Activated naive CD4-positive, alpha-beta T cell treated with anti-CD3 and anti-CD28 coated beads for 36 hours (primary cell): ENCODE measurements around the gene ISM2. TPM values are rescaled to one million over a fixed set of nuclear protein-coding genes. Genes with fewer than 3 reads are reported as not detected.

Experiments
- CTCF ChIA-PET: fragments of 350-600 bp; sonication (Branson Sonifier 250); formaldehyde crosslinking; loops from one replicate; lab custom pipeline; 2021; ENCODE audit warnings: antibody characterized with exemption; lab: Charles Lee
- DNase-seq: peaks from one replicate; pipeline ENCODE4 v3.0.0-alpha.2; 2020
- H3K27ac Mint-ChIP-seq: one replicate; pipeline ENCODE4 v1.8.0; 2021; ENCODE audit warnings: mild to moderate bottlenecking, mixed read lengths
- H3K27me3 Mint-ChIP-seq: one replicate; pipeline ENCODE4 v1.8.0; 2021; ENCODE audit warnings: low read depth, mixed read lengths
- H3K36me3 Mint-ChIP-seq: one replicate; pipeline ENCODE4 v1.8.0; 2021; ENCODE audit warnings: low read depth, mixed read lengths
- H3K4me1 Mint-ChIP-seq: one replicate; pipeline ENCODE4 v1.8.0; 2021; ENCODE audit warnings: low read depth, mixed read lengths
- H3K4me3 Mint-ChIP-seq: one replicate; pipeline ENCODE4 v1.8.0; 2021; ENCODE audit warnings: mild to moderate bottlenecking, moderate library complexity, mixed read lengths
- H3K9me3 Mint-ChIP-seq: one replicate; pipeline ENCODE4 v1.8.0; 2021; ENCODE audit warnings: mixed read lengths
- intact Hi-C: fragments of 100-400 bp; cut with micrococcal nuclease; formaldehyde crosslinking; loops from one replicate; pipeline ENCODE4 v1.15.1; 2023
- total RNA-seq, 2 experiments: library from RNA; stranded (reverse); gene quantifications; one replicate each; pipeline ENCODE4 v1.2.3, GENCODE V29; 2021

Gene ISM2
- total RNA-seq, 2 experiments from 2014 or later = not detected

- Mint-ChIP-seq H3K36me3 (no peaks in the 10 kb centered on the region), H3K4me3 (no peak overlapping the region), H3K27ac (no peak overlapping the region), H3K27me3 (no peaks in the 10 kb centered on the region), H3K9me3 (no peaks in the 10 kb centered on the region), H3K4me1 (no peaks in the 10 kb centered on the region)
- intact Hi-C loops = no loop called here
- DNase-seq = no peak
- CTCF ChIA-PET = interaction anchor here (1.1 kb wide), 1 partner anchor 159 kb away, joined by 4 read pairs; no protein-coding TSS in a partner anchor
Observed at GRCh38 chr14:77478029-77478428, 20.6 kb downstream of the ISM2 start.

- no peaks in the 10 kb centered on the region for H3K36me3 Mint-ChIP-seq
- no peaks in the 10 kb centered on the region for H3K9me3 Mint-ChIP-seq
- H3K4me3 Mint-ChIP-seq = no peak overlapping the region
- CTCF ChIA-PET = interaction anchor here (0.7 to 0.8 kb wide), 2 partner anchors 160 to 219 kb away, joined by 3 read pairs; no protein-coding TSS in a partner anchor
- no peaks in the 10 kb centered on the region for H3K27me3 Mint-ChIP-seq
- H3K4me1 Mint-ChIP-seq = no peaks in the 10 kb centered on the region
- no peak overlapping the region for H3K27ac Mint-ChIP-seq
- intact Hi-C loops = no loop called here
- no peak for DNase-seq
Observed at GRCh38 chr14:77475432-77476115, 23.0 kb downstream of the ISM2 start.

- Mint-ChIP-seq H3K9me3 (no peaks in the 10 kb centered on the region), H3K4me1 (no peaks in the 10 kb centered on the region), H3K27ac (no peak overlapping the region), H3K27me3 (no peaks in the 10 kb centered on the region), H3K4me3 (no peak overlapping the region), H3K36me3 (peaks cover 2% of the 10 kb centered on the region)
- DNase-seq = no peak
- CTCF ChIA-PET = interaction anchor here (0.7 to 0.8 kb wide), 2 partner anchors 159 to 219 kb away, joined by 3 read pairs; no protein-coding TSS in a partner anchor
- intact Hi-C loops = no loop called here
Observed at GRCh38 chr14:77474479-77475177, 24.0 kb downstream of the ISM2 start.

- no peak overlapping the region for H3K4me3 Mint-ChIP-seq
- no peaks in the 10 kb centered on the region for H3K27me3 Mint-ChIP-seq
- H3K9me3 Mint-ChIP-seq = no peaks in the 10 kb centered on the region
- DNase-seq = no peak
- peaks cover 9% of the 10 kb centered on the region for H3K36me3 Mint-ChIP-seq
- CTCF ChIA-PET = no interaction called here
- intact Hi-C loops = no loop called here
- no peak overlapping the region for H3K27ac Mint-ChIP-seq
- H3K4me1 Mint-ChIP-seq = no peaks in the 10 kb centered on the region
Observed at GRCh38 chr14:77473921-77474320, 24.7 kb downstream of the ISM2 start.

- Mint-ChIP-seq H3K4me1 (no peaks in the 10 kb centered on the region), H3K36me3 (peaks cover 29% of the 10 kb centered on the region), H3K27ac (no peak overlapping the region), H3K27me3 (no peaks in the 10 kb centered on the region), H3K9me3 (no peaks in the 10 kb centered on the region), H3K4me3 (no peak overlapping the region)
- CTCF ChIA-PET = no interaction called here
- DNase-seq = no peak
- intact Hi-C loops = no loop called here
Observed at GRCh38 chr14:77470224-77470870, 28.3 kb downstream of the ISM2 start.

- Mint-ChIP-seq H3K27me3 (no peaks in the 10 kb centered on the region), H3K27ac (no peak overlapping the region), H3K4me1 (no peaks in the 10 kb centered on the region), H3K4me3 (no peak overlapping the region), H3K36me3 (peaks cover 36% of the 10 kb centered on the region), H3K9me3 (no peaks in the 10 kb centered on the region)
- no peak for DNase-seq
- intact Hi-C loops = no loop called here
- CTCF ChIA-PET = interaction anchor here (1.3 kb wide), 1 partner anchor 10 kb away, joined by 3 read pairs; no protein-coding TSS in a partner anchor
Observed at GRCh38 chr14:77469539-77469938, 29.1 kb downstream of the ISM2 start.

- intact Hi-C loops = no loop called here
- H3K27me3 Mint-ChIP-seq = no peaks in the 10 kb centered on the region
- no peaks in the 10 kb centered on the region for H3K9me3 Mint-ChIP-seq
- peaks cover 37% of the 10 kb centered on the region for H3K36me3 Mint-ChIP-seq
- no peaks in the 10 kb centered on the region for H3K4me1 Mint-ChIP-seq
- no peak overlapping the region for H3K27ac Mint-ChIP-seq
- CTCF ChIA-PET = interaction anchor here (1.3 kb wide), 1 partner anchor 10 kb away, joined by 3 read pairs; no protein-coding TSS in a partner anchor
- no peak for DNase-seq
- H3K4me3 Mint-ChIP-seq = no peak overlapping the region
Observed at GRCh38 chr14:77469067-77469505, 29.5 kb downstream of the ISM2 start.

GRCh38 chr14:77467801-77468200 is 30.8 kb downstream of the ISM2 start:
- Mint-ChIP-seq H3K27ac (no peak overlapping the region), H3K4me1 (no peaks in the 10 kb centered on the region), H3K9me3 (no peaks in the 10 kb centered on the region), H3K4me3 (no peak overlapping the region), H3K27me3 (no peaks in the 10 kb centered on the region), H3K36me3 (peaks cover 45% of the 10 kb centered on the region)
- CTCF ChIA-PET = no interaction called here
- intact Hi-C loops = no loop called here
- no peak for DNase-seq

GRCh38 chr14:77459072-77459723 is 39.4 kb downstream of the ISM2 start:
- H3K27ac Mint-ChIP-seq = peak overlapping the region; percentile 100
- H3K4me1 Mint-ChIP-seq = peaks cover 32% of the 10 kb centered on the region
- CTCF ChIA-PET = interaction anchor here (0.6 to 2.1 kb wide), 23 partner anchors 10 to 269 kb away, joined by 3 to 7 read pairs (median 4); no protein-coding TSS in a partner anchor
- DNase-seq = peak; percentile 88
- H3K36me3 Mint-ChIP-seq = peaks cover 42% of the 10 kb centered on the region
- intact Hi-C loops = loop anchor here (1.0 to 5.0 kb wide), 2 partner anchors 92 to 417 kb away; no protein-coding TSS in a partner anchor
- no peaks in the 10 kb centered on the region for H3K9me3 Mint-ChIP-seq
- no peaks in the 10 kb centered on the region for H3K27me3 Mint-ChIP-seq
- peak overlapping the region; percentile 100 for H3K4me3 Mint-ChIP-seq

GRCh38 chr14:77458249-77458950 is 40.2 kb downstream of the ISM2 start:
- H3K27me3 Mint-ChIP-seq = no peaks in the 10 kb centered on the region

More at GRCh38 chr14:77458249-77458950, 40.2 kb downstream of the ISM2 start:
- peak overlapping the region; percentile 100 for H3K4me3 Mint-ChIP-seq
- CTCF ChIA-PET = interaction anchor here (0.6 to 2.1 kb wide), 14 partner anchors 11 to 270 kb away, joined by 3 to 7 read pairs (median 4); no protein-coding TSS in a partner anchor
- H3K9me3 Mint-ChIP-seq = no peaks in the 10 kb centered on the region
- H3K4me1 Mint-ChIP-seq = peaks cover 32% of the 10 kb centered on the region
- intact Hi-C loops = loop anchor here (1.0 to 5.0 kb wide), 2 partner anchors 360 to 416 kb away; partner anchors contain the start of gene CIPC
- DNase-seq = peak; percentile 37
- peaks cover 38% of the 10 kb centered on the region for H3K36me3 Mint-ChIP-seq
- peak overlapping the region; percentile 100 for H3K27ac Mint-ChIP-seq
